Measurements from ENCODE around the gene SPACA9. TPM values are rescaled to one million over a fixed set of nuclear protein-coding genes. Genes with fewer than 3 reads are reported as not detected.

SPACA9 gene
- total RNA-seq, 1 donor from 2014 or later, result 13.9 TPM

DNA sequence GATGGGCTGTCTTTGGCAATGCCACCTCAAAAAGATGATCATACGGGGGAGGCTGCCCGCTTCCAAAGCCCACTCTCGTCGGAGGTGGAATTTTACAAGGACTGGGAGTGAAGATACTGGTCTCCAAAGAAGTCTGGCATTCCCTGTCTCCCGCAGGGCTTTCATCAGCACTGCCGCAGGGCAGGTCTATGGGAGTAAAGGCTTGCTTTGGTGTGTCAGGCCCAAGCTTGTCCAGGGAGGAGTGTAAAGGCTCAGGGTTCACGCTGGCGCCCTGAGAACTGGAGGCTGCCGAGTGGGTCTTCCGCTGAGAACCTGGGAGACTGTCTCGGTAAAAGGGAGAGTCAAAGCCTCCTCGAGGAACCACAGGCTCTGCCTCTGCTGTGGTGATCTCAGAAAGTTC, 27.0 kb downstream of the SPACA9 start:
- ATAC-seq, result no peak
- TF ChIP-seq, protein P1, sequence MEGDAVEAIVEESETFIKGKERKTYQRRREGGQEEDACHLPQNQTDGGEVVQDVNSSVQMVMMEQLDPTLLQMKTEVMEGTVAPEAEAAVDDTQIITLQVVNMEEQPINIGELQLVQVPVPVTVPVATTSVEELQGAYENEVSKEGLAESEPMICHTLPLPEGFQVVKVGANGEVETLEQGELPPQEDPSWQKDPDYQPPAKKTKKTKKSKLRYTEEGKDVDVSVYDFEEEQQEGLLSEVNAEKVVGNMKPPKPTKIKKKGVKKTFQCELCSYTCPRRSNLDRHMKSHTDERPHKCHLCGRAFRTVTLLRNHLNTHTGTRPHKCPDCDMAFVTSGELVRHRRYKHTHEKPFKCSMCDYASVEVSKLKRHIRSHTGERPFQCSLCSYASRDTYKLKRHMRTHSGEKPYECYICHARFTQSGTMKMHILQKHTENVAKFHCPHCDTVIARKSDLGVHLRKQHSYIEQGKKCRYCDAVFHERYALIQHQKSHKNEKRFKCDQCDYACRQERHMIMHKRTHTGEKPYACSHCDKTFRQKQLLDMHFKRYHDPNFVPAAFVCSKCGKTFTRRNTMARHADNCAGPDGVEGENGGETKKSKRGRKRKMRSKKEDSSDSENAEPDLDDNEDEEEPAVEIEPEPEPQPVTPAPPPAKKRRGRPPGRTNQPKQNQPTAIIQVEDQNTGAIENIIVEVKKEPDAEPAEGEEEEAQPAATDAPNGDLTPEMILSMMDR (IDR thresholded peaks at IDR 0.05), result no peak
- Histone ChIP-seq H3K27me3 (ENCODE audit: low read depth) (no peaks in the 10 kb centered on the region), H3K4me1 (no peaks in the 10 kb centered on the region), H3K9me3 (no peaks in the 10 kb centered on the region), H3K36me3 (peaks cover 83% of the 10 kb centered on the region), H3K27ac (no peak overlapping the region), H3K4me3 (no peak overlapping the region)
- no peak for DNase-seq
- intact Hi-C loops (cut with DNase I), result no loop called here

DNA sequence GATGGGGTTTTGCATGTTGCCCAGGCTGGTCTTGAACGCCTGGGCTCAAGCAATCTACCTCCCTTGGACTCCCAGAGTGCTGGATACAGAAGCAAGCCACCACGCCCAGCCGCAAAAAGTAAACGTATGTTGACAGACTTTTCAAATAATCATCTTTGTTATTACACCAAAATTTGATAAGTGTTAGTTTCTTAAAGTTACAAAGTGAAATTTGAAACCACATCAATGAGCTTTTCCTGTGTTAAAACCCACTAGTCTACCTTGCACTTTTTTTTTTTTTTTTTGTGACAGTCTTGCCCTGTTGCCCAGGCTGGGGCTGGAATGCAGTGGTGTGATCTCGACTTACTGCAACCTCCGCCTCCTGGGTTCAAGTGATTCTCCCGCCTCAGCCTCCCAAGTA, 29.9 kb downstream of the SPACA9 start:
- intact Hi-C loops (cut with DNase I), result no loop called here

DNA sequence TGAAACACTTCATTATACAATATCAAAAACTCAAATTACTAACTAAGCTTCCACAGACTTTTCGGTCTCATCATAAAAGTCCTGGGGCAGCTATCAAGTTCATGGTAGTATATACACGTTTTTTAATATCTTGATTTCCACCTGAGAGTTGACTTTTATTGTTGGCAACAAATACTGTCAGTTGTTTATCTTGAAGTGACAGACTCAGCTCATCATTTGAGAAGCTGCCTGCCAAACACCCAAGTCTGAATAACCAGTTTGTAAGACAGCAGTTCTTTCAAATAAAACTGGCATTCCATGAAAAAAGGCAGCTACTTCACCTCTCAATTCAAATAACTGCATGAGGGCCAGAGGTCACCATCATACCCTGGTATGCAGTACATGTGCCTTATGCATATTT, 30.6 kb downstream of the SPACA9 start:
- H3K4me3 ChIP-seq, result no peak overlapping the region
- DNase-seq, result no peak
- no peak for ATAC-seq
- H3K4me1 ChIP-seq, result no peaks in the 10 kb centered on the region
- intact Hi-C loops (cut with DNase I), result no loop called here
- TF ChIP-seq, protein P1 (IDR thresholded peaks at IDR 0.05), result no peak
- peaks cover 84% of the 10 kb centered on the region for H3K36me3 ChIP-seq
- H3K27me3 ChIP-seq (ENCODE audit: low read depth), result no peaks in the 10 kb centered on the region
- H3K27ac ChIP-seq, result no peak overlapping the region
- no peaks in the 10 kb centered on the region for H3K9me3 ChIP-seq

More for the DNA sequence above, 29.9 kb downstream of the SPACA9 start:
- H3K27ac ChIP-seq, result no peak overlapping the region
- H3K9me3 ChIP-seq, result no peaks in the 10 kb centered on the region
- DNase-seq (no peak), ATAC-seq (no peak)
- no peaks in the 10 kb centered on the region for H3K27me3 ChIP-seq (ENCODE audit: low read depth)
- no peaks in the 10 kb centered on the region for H3K4me1 ChIP-seq
- H3K4me3 ChIP-seq, result no peak overlapping the region
- H3K36me3 ChIP-seq, result peaks cover 86% of the 10 kb centered on the region
- TF ChIP-seq, protein P1 (IDR thresholded peaks at IDR 0.05), result no peak

DNA sequence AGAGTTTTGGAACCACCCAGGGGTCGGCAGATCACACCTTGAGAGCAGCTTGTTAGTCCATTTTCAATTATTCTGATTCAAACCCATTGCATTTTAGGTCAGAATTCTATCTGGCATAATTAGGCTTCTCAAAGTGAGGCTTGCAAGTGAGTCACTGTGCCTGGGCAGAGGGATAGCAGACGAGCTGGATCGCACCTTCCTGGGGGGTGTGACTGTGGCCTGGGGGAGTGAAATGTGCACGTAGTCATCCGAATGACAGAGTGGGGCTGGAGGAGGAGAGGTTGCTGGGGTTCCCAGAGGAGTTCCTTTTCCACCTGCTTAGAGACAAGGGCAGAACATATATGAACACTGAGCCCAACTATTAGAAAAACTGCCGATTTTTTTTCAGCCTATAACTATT, 31.7 kb downstream of the SPACA9 start:
- H3K9me3 ChIP-seq, result no peaks in the 10 kb centered on the region
- H3K27me3 ChIP-seq (ENCODE audit: low read depth), result no peaks in the 10 kb centered on the region
- H3K4me3 ChIP-seq, result no peak overlapping the region
- intact Hi-C loops (cut with DNase I), result no loop called here
- peaks cover 84% of the 10 kb centered on the region for H3K36me3 ChIP-seq
- no peak overlapping the region for H3K27ac ChIP-seq
- no peak for DNase-seq
- TF ChIP-seq, protein P1 (IDR thresholded peaks at IDR 0.05), result no peak
- no peak for ATAC-seq
- no peaks in the 10 kb centered on the region for H3K4me1 ChIP-seq

DNA sequence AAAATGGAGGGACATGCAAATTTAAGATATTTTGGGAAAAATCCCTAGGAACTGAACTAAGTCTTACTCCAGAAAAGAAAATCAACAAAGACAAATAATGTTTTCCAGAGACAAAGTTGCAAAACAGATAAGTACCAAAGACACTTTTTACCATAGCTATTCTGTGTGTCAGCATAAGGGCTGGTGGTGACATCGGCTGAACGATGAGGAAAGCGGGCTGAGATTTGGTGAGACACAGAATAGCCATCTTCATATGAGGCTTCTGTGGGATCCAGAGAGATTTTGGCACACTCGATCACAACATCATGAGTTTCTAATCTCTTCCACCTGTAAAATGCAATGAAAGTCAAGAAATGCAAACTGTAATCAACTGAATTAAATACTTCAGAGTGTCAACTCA, 33.4 kb downstream of the SPACA9 start:
- TF ChIP-seq, protein P1 (IDR thresholded peaks at IDR 0.05), result no peak
- no peaks in the 10 kb centered on the region for H3K27me3 ChIP-seq (ENCODE audit: low read depth)
- DNase-seq, result no peak

DNA sequence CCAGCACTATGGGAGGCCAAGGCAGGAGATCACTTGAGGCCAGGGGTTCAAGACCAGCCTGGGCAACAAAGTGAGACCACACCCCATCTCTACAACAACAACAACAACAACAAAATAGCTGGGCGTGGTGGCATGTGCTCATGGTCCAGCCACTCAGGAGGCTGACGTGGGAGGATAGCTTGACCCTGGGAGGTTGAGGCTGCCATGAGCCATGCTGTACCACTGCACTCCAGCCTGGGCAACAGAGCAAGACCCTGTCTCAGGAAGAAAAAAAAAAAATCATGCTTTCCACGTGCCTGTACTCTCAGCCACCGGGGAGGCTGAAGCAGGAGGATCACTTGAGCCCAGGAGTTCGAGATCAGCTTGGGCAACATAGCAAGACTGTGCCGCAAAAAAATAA, 36.2 kb downstream of the SPACA9 start:
- ATAC-seq, result no peak
- TF ChIP-seq, protein P1 (IDR thresholded peaks at IDR 0.05), result no peak
- H3K36me3 ChIP-seq, result peaks cover 96% of the 10 kb centered on the region

More for the DNA sequence above, 33.4 kb downstream of the SPACA9 start:
- ATAC-seq, result no peak
- no peaks in the 10 kb centered on the region for H3K9me3 ChIP-seq
- no peak overlapping the region for H3K27ac ChIP-seq
- no peaks in the 10 kb centered on the region for H3K4me1 ChIP-seq
- intact Hi-C loops (cut with DNase I), result no loop called here
- no peak overlapping the region for H3K4me3 ChIP-seq
- H3K36me3 ChIP-seq, result peaks cover 84% of the 10 kb centered on the region

More for the DNA sequence above, 36.2 kb downstream of the SPACA9 start:
- intact Hi-C loops (cut with DNase I), result no loop called here
- DNase-seq, result no peak
- Histone ChIP-seq H3K27me3 (ENCODE audit: low read depth) (no peaks in the 10 kb centered on the region), H3K4me1 (no peaks in the 10 kb centered on the region), H3K27ac (no peak overlapping the region), H3K4me3 (no peak overlapping the region), H3K9me3 (no peaks in the 10 kb centered on the region)

Measured in lower lobe of right lung (tissue), 2 donors.